GM18867 (cell line): Measurements from ENCODE around the gene CACNB2.

Experiments
- ATAC-seq: cut with Tn5 transposase; IDR thresholded peaks from one replicate; pipeline ENCODE4 v1.9.1; 2021; ENCODE audit warnings: mild to moderate bottlenecking, moderate library complexity; ENCODE audit not compliant: unreplicated experiment

CACNB2 gene

GRCh38 chr10:18497806-18498369 lies 357.7 kb downstream of the CACNB2 start:
- ATAC-seq: no peak

- no peak for ATAC-seq
Measured at GRCh38 chr10:18498998-18499397, 358.8 kb downstream of the CACNB2 start.

GRCh38 chr10:18500576-18500975 lies 360.4 kb downstream of the CACNB2 start:
- no peak for ATAC-seq

GRCh38 chr10:18501198-18501597 lies 361.0 kb downstream of the CACNB2 start:
- ATAC-seq: peak; percentile 98

GRCh38 chr10:18501629-18502028 lies 361.4 kb downstream of the CACNB2 start:
- peak; percentile 34 for ATAC-seq

- no peak for ATAC-seq
Measured at GRCh38 chr10:18504161-18504560, 363.9 kb downstream of the CACNB2 start.

- ATAC-seq: no peak
Measured at GRCh38 chr10:18505456-18506118, 365.4 kb downstream of the CACNB2 start.

- ATAC-seq: no peak
Measured at GRCh38 chr10:18508587-18508986, 368.4 kb downstream of the CACNB2 start.

GRCh38 chr10:18514537-18514936 lies 374.3 kb downstream of the CACNB2 start:
- no peak for ATAC-seq

GRCh38 chr10:18516851-18517250 lies 376.6 kb downstream of the CACNB2 start:
- ATAC-seq: no peak

GRCh38 chr10:18523025-18523424 lies 382.8 kb downstream of the CACNB2 start:
- no peak for ATAC-seq

- ATAC-seq: no peak
Measured at GRCh38 chr10:18523858-18524257, 383.6 kb downstream of the CACNB2 start.

GRCh38 chr10:18527687-18528086 lies 387.5 kb downstream of the CACNB2 start:
- no peak for ATAC-seq

GRCh38 chr10:18528292-18528691 lies 388.1 kb downstream of the CACNB2 start:
- no peak for ATAC-seq

GRCh38 chr10:18532881-18533535 lies 392.8 kb downstream of the CACNB2 start:
- no peak for ATAC-seq

GRCh38 chr10:18533896-18534295 lies 393.7 kb downstream of the CACNB2 start:
- no peak for ATAC-seq

GRCh38 chr10:18539335-18539734 lies 399.1 kb downstream of the CACNB2 start:
- ATAC-seq: no peak

- ATAC-seq: no peak
Measured at GRCh38 chr10:18540195-18540594, 400.0 kb downstream of the CACNB2 start.

- ATAC-seq: no peak
Measured at GRCh38 chr10:18542832-18543231, 402.6 kb downstream of the CACNB2 start.

GRCh38 chr10:18545621-18546305 lies 405.5 kb downstream of the CACNB2 start:
- ATAC-seq: no peak

- no peak for ATAC-seq
Measured at GRCh38 chr10:18549105-18549504, 408.9 kb downstream of the CACNB2 start.

- ATAC-seq: no peak
Measured at GRCh38 chr10:18551473-18551872, 411.2 kb downstream of the CACNB2 start.
